Heart right ventricle (tissue), 16 donors: ENCODE measurements around the gene GPR55. TPM values are rescaled to one million over a fixed set of nuclear protein-coding genes. Genes with fewer than 3 reads are reported as not detected.
A peak's percentile ranks its signal among the peaks of the same experiment; 100 is the strongest.
"Not testable (repeated sequence)": the region's sequence is repeated elsewhere in the genome, so short reads cannot be mapped to it uniquely, and the experiment has no call there.

ENCODE experiments used
- ATAC-seq, 8 donors: fragments of 200-7000 bp; cut with Tn5 transposase; one replicate each; pipeline ENCODE4 v1.9.1; 2020; ENCODE audit warnings: mild to moderate bottlenecking in 8 of 8, moderate library complexity in 8 of 8, moderate number of reproducible peaks in 1 of 8
- DNase-seq, 2 donors: peaks; one replicate each; pipeline ENCODE4 v3.0.0-alpha.2; 2020
- H3K27ac ChIP-seq, 10 donors: fragments of 200-600 bp; sonication (generic) in 2 of 10; one replicate each; pipeline versions ENCODE4 v1.5.0 to v1.8.0; 2020 to 2022; ENCODE audit warnings: mild to moderate bottlenecking in 3 of 10
- H3K27me3 ChIP-seq, 7 donors: fragments of 200-600 bp; one replicate each; pipeline ENCODE4 v1.8.0; 2021 to 2022; ENCODE audit warnings: mild to moderate bottlenecking in 2 of 7
- H3K36me3 ChIP-seq, 9 donors: fragments of 200-600 bp; sonication (generic) in 1 of 9; one replicate each; pipeline versions ENCODE4 v1.5.0 to v1.8.0; 2020 to 2022; ENCODE audit warnings: mild to moderate bottlenecking in 2 of 9
- H3K4me1 ChIP-seq, 9 donors: fragments of 200-600 bp; sonication (generic) in 1 of 9; one replicate each; pipeline versions ENCODE4 v1.5.0 to v1.8.0; 2020 to 2022; ENCODE audit warnings: mild to moderate bottlenecking in 4 of 9
- H3K4me3 ChIP-seq, 10 donors: fragments of 200-600 bp; sonication (generic) in 2 of 10; one replicate each; pipeline versions ENCODE4 v1.5.0 to v1.8.0; 2020 to 2022; ENCODE audit warnings: mild to moderate bottlenecking in 7 of 10, moderate library complexity in 2 of 10
- H3K9me3 ChIP-seq, 11 donors: fragments of 200-600 bp in 10 of 11; sonication (generic) in 2 of 11; one replicate each; pipeline versions ENCODE4 v1.5.0 to v1.8.0; 2013 to 2022; ENCODE audit warnings: mild to moderate bottlenecking in 2 of 11, control low read depth in 1 of 11, moderate library complexity in 1 of 11
- WGBS, 2 donors: extraction: QIAGEN DNeasy Blood & Tissue Kit; methylation state at CpG; one replicate each; pipeline ENCODE4 v1.1.7; 2013; ENCODE audit warnings: inconsistent platforms in 1 of 2; 5-methylcytosine and 5-hydroxymethylcytosine counted together
- intact Hi-C, 10 donors: fragments of 100-400 bp; cut with DNase I; formaldehyde crosslinking; loops; one replicate each; pipeline versions ENCODE4 v1.11.1 to v1.14.2; 2022
- polyA plus RNA-seq, 2 donors: library from polyadenylated mRNA; stranded (reverse); fragments of 200-250 nt; gene quantifications; one replicate each; pipeline ENCODE4 v1.2.3, GENCODE V29; 2013
- total RNA-seq, 10 donors: library from RNA; stranded (reverse); fragmentation: NEBNext Ultra II Directional in 3 of 10; extraction: Animal tissue kit (Norgen Biotek cat#: 25700) in 3 of 10; gene quantifications; one replicate each; pipeline versions ENCODE4 v1.2.1 to v1.2.4, GENCODE V29; 2021 to 2023
- TF ChIP-seq, protein P1 (sequence below), 9 donors: fragments of 200-600 bp; sonication (generic) in 2 of 9; IDR thresholded peaks; one replicate each; pipeline versions ENCODE4 v1.5.0 to v1.8.0; 2021 to 2022; ENCODE audit warnings: antibody characterized with exemption in 9 of 9, mild to moderate bottlenecking in 5 of 9, moderate library complexity in 1 of 9
- donor health status: Arrhythmogenic right ventricular cardiomyopathy.
- donor health status: ischemic (EF 13 %, LVEDD 7.1; RV severe dilation, severe dysfunction).
- donor health status: healthy with polysubstance abuse.
- donor health status: DM: no; HTN: yes; CAD: no.
- donor health status: DM: no; HTN: no; CAD: no.
- donor health status: ischemic (EF 25% LVEDD 6.9; RV normal size, moderate dysfunction).
- donor health status: ischemic (EF 25% LVEDD 5.7; RV mildly dilated, moderate dysfunction).
- donor health status: healthy.
- donor health status: DM: yes; HTN: yes; CAD: no.
- donor health status: Ischemic cardiomyopathy.
- donor health status: ischemic (EF 35%, LVEDD 5.7; RV mildly dilated, moderate dysfunction).
- donor health status: nonischemic (EF 11% LVEDD 7.7; RV severe dilation, severe dysfunction).
- donor health status: DM: yes; HTN: yes; CAD: no.
- donor health status: PGD.
- donor health status: ischemic (EF 29% LVEDD 5.4; RV normal size, mild dysfunction).
- donor health status: nonischemic (EF 23%, LVEDD 6.1; RV moderate dilation, normal function).

GPR55 gene
- total and polyA plus RNA-seq, 12 donors: 0.01 to 0.42 TPM; not detected in 10

DNA sequence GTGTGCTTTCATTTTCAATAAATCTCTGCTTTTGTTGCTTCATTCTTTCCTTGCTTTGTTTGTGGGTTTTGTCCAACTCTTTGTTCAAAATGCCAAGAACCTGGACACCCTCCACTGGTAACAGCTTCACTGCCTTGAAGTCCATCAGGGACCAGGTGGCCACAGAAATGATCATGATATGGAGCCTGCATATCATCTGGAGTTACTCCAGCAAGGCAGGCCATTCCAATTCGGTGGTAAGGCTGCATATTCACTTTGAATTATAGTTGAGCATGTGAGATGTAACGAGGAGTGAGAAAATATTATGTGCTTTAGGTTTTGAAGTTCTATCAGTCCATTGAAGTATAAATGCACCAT lies 44.6 kb upstream of the GPR55 start:
- no peaks in the 10 kb centered on the region for H3K36me3 ChIP-seq
- TF ChIP-seq, protein P1, sequence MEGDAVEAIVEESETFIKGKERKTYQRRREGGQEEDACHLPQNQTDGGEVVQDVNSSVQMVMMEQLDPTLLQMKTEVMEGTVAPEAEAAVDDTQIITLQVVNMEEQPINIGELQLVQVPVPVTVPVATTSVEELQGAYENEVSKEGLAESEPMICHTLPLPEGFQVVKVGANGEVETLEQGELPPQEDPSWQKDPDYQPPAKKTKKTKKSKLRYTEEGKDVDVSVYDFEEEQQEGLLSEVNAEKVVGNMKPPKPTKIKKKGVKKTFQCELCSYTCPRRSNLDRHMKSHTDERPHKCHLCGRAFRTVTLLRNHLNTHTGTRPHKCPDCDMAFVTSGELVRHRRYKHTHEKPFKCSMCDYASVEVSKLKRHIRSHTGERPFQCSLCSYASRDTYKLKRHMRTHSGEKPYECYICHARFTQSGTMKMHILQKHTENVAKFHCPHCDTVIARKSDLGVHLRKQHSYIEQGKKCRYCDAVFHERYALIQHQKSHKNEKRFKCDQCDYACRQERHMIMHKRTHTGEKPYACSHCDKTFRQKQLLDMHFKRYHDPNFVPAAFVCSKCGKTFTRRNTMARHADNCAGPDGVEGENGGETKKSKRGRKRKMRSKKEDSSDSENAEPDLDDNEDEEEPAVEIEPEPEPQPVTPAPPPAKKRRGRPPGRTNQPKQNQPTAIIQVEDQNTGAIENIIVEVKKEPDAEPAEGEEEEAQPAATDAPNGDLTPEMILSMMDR (IDR thresholded peaks at IDR 0.05): no peak
- intact Hi-C loops: no loop called here
- no peak overlapping the region for H3K27ac ChIP-seq
- no peak overlapping the region for H3K4me3 ChIP-seq
- peaks cover 0 to 5% (median 0%) of the 10 kb centered on the region in 7 donors for H3K27me3 ChIP-seq
- H3K4me1 ChIP-seq: peaks cover 0 to 11% (median 0%) of the 10 kb centered on the region in 9 donors
- WGBS, 2 donors: 77 to 85% methylated on average over 2 of the region's 2 CpGs
- DNase-seq (no peak), ATAC-seq (no peak)
- no peaks in the 10 kb centered on the region for H3K9me3 ChIP-seq

DNA sequence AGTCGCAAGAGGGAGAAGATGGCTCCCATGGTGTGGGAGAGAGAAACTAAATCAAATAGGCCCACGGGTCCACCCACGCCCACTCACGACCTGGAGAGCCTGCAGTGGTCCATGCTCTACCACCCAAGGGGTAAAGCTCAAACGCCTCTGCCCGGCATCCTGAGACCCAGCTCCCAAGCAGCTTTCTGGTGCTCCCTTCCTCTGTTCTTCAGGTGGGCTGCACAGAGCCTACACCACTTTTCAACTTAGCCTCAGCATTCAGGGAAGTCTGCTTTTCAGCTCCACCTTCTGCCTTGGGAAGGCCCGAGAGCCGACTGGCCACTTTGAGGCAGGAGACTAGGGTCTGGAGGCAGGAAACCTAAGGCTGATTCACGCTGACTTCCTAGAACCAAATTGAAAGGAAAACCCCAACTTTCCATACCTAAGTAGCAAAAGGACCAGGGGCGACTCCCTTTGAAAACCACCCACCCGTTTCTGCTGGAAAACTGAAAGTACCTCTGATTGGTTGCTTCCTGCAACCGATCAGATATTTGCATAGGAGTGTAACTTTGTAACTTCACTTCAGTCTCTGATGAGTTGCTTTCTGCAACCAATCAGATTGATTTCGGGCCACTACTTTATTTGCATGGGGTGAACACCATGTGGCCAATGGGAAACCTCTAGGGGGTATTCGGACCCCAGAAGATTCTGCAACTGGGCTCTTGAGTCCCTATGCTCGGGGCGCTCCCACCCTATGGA lies 44.0 kb upstream of the GPR55 start:
- ATAC-seq (no peak), DNase-seq (no peak)
- 83 to 85% methylated on average over 16 of the region's 16 CpGs for WGBS, 2 donors
- H3K27ac ChIP-seq: no peak overlapping the region
- intact Hi-C loops: no loop called here
- H3K4me3 ChIP-seq: no peak overlapping the region
- no peaks in the 10 kb centered on the region for H3K9me3 ChIP-seq
- peaks cover 0 to 5% (median 0%) of the 10 kb centered on the region in 7 donors for H3K27me3 ChIP-seq
- peaks cover 0 to 5% (median 0%) of the 10 kb centered on the region in 9 donors for H3K4me1 ChIP-seq
- TF ChIP-seq, protein P1 (IDR thresholded peaks at IDR 0.05): no peak
- H3K36me3 ChIP-seq: no peaks in the 10 kb centered on the region

DNA sequence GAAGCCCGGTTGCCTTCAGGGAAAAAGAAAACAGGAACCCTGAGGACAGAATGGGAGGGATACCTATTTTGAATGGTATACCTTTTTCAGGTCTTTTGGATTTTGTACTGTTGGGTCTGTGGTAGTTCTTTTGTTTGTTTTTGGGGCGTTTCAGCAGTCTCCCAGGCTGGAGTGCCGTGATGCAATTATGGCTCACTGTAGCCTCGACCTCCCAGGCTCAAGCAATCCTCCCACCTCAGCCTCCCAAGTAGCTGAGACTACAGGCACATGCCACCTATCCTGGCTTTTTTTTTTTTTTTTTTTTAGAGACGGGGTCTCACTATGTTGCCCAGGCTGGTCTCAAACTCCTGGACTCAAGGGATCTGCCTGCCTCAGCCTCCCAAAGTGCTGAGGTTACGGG lies 43.3 kb upstream of the GPR55 start:
- DNase-seq, H3K27ac ChIP-seq, H3K9me3 ChIP-seq, intact Hi-C loops, H3K4me1 ChIP-seq, ATAC-seq, H3K4me3 ChIP-seq, H3K36me3 ChIP-seq, H3K27me3 ChIP-seq: not testable (repeated sequence)
- 92 to 93% methylated on average over 6 of the region's 6 CpGs for WGBS, 2 donors

DNA sequence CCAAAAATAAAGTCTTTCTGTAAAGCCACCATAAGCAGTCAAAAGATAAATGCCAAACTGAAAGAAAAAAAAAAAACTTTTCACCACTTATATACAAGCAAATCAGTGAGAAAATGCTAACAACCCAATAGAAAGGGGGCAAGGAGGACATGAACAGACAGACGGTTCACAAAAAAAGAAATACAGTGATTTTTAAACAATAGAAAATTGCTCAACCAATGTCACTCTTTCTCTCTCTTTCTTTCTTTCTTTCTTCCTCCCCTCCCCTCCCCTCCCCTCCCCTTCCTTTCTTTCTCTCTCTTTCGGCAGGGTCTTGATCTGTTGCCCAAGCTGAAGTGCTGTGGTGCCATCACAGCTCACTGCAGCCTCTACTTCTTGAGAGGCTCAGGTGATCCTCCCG lies 42.1 kb upstream of the GPR55 start:
- no peaks in the 10 kb centered on the region for H3K36me3 ChIP-seq
- no peaks in the 10 kb centered on the region for H3K9me3 ChIP-seq
- 80 to 81% methylated on average over 3 of the region's 3 CpGs for WGBS, 2 donors
- H3K27me3 ChIP-seq: peaks cover 0 to 11% (median 4%) of the 10 kb centered on the region in 7 donors
- TF ChIP-seq, protein P1 (IDR thresholded peaks at IDR 0.05): no peak
- ATAC-seq (no peak), DNase-seq (no peak)
- H3K27ac ChIP-seq: no peak overlapping the region
- H3K4me3 ChIP-seq: no peak overlapping the region
- intact Hi-C loops: no loop called here
- H3K4me1 ChIP-seq: no peaks in the 10 kb centered on the region

DNA sequence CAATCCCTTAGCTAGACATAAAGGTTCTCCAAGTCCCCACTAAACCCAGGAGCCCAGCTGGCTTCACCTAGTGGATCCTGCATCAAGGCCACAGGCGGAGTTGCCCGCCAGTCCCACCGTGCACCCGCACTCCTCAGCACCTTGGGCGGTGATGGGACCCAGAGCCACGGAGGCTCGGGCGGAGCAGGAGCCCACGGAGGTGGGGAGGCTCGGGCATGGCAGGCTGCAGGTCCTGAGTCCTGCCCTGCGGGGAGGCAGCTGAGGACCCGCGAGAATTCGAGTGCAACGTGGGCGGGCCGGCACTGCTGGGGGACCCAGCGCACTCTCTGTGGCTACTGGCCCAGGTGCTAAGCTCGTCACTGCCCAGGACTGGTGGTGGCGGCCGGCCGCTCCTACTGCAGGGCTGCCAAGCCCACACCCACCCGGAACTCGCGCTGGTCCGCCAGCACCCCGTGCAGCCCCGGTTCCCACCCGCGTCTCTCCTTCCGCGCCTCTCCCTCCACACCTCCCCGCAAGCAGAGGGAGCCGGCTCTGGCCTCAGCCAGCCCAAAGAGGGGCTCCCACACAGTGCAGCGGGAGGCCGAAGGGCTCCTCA lies 39.2 kb upstream of the GPR55 start:
- no peaks in the 10 kb centered on the region for H3K36me3 ChIP-seq
- ATAC-seq (peak in 1 of 8 donors; percentile 13), DNase-seq (no peak)
- WGBS, 2 donors: 94 to 96% methylated on average over 36 of the region's 36 CpGs
- no peaks in the 10 kb centered on the region for H3K9me3 ChIP-seq
- no peak overlapping the region for H3K27ac ChIP-seq
- H3K4me1 ChIP-seq: no peaks in the 10 kb centered on the region
- TF ChIP-seq, protein P1 (IDR thresholded peaks at IDR 0.05): no peak
- peaks cover 0 to 35% (median 13%) of the 10 kb centered on the region in 7 donors for H3K27me3 ChIP-seq
- H3K4me3 ChIP-seq: no peak overlapping the region
- intact Hi-C loops: no loop called here
